ENCODE measurements around the gene SSTR5. TPM values are rescaled to one million over a fixed set of nuclear protein-coding genes. Genes with fewer than 3 reads are reported as not detected.

Gene SSTR5
- total RNA-seq, 1 donor from 2014 or later = not detected

DNA sequence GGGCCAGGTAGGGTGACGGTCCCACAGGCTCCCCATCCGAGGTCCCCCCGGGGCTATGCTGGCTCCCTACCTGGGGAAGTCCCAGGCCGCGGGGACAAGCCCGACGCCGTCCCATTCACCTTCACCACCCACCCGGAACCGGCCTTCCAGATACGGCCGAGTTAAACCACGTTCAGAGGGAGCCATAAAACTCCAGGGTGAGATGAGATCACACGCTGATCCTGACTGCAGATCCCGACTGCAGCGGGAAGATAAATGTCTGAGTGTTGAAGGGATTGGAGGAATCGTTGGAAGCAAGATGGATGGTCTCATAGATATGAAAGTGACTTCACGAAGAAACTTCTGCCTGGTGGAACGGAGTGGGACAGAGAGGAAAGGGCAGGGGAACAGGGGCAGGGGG, 37.1 kb downstream of the SSTR5 start:
- DNase-seq (no peak), ATAC-seq (no peak)
- Histone ChIP-seq H3K27me3 (peaks cover 31% of the 10 kb centered on the region), H3K4me3 (no peak overlapping the region), H3K9me3 (no peaks in the 10 kb centered on the region), H3K27ac (no peak overlapping the region), H3K36me3 (no peaks in the 10 kb centered on the region), H3K4me1 (no peaks in the 10 kb centered on the region)
- intact Hi-C loops (cut with DNase I) = no loop called here
- TF ChIP-seq, protein P1, sequence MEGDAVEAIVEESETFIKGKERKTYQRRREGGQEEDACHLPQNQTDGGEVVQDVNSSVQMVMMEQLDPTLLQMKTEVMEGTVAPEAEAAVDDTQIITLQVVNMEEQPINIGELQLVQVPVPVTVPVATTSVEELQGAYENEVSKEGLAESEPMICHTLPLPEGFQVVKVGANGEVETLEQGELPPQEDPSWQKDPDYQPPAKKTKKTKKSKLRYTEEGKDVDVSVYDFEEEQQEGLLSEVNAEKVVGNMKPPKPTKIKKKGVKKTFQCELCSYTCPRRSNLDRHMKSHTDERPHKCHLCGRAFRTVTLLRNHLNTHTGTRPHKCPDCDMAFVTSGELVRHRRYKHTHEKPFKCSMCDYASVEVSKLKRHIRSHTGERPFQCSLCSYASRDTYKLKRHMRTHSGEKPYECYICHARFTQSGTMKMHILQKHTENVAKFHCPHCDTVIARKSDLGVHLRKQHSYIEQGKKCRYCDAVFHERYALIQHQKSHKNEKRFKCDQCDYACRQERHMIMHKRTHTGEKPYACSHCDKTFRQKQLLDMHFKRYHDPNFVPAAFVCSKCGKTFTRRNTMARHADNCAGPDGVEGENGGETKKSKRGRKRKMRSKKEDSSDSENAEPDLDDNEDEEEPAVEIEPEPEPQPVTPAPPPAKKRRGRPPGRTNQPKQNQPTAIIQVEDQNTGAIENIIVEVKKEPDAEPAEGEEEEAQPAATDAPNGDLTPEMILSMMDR (IDR thresholded peaks at IDR 0.05) = no peak

DNA sequence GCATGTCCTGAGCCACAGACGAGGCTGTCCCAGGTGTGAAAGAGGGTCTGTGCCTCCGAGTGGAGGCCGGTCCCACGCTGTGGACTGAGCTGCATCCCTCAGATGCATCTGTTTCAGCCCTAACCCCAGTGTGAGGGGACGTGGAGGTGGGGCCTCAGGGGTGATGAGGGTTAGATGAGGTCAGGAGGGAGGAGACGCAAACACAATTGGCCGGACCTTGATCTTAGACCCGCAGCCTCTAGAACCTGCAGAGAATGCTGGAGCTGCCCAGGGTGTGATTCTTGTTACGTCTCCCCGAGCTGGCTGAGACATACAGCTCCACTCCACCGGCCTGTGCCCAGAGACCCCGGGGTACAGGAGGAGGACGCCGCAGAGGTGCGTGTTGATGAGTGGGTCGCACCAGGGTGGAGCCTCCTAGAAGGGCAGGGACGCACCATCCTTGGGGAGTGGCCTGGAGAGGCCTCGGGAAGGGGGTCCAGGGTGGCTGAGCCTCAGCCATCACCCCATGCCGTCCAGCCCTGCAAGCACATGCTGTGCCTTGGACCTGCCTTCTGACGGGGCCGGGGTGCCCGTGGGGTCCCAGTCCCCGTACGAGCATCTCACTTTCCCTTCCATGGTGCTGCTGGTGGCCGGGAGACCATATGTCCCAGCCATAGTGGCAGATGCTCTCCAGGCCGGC, 40.1 kb downstream of the SSTR5 start:
- Histone ChIP-seq H3K27me3 (peaks cover 11% of the 10 kb centered on the region), H3K4me3 (no peak overlapping the region)
- intact Hi-C loops (cut with DNase I) = no loop called here

DNA sequence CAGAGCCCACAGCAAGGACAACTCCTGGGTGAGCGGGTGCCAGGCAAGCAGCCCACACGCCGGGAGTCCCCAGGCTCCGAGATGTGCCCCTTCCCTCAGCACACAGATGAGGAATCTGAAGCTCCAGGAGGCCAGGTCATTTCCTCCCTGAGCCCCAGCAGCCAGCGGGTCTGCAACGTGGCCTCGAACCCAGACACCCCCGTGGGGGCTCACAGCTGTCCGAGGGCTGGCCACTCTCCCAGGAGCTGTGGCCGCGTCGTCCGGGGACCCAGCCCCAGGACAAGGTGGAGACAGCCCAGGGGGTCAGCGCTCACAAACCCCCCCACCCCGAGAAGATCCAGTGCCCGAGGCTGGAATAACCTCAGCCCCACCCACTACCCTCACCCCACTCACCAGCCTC, 40.9 kb downstream of the SSTR5 start:
- no peak for DNase-seq
- Histone ChIP-seq H3K36me3 (no peaks in the 10 kb centered on the region), H3K9me3 (no peaks in the 10 kb centered on the region), H3K4me1 (no peaks in the 10 kb centered on the region), H3K4me3 (no peak overlapping the region), H3K27ac (no peak overlapping the region), H3K27me3 (peaks cover 4% of the 10 kb centered on the region)
- intact Hi-C loops (cut with DNase I) = no loop called here
- TF ChIP-seq, protein P1 (IDR thresholded peaks at IDR 0.05) = no peak
- ATAC-seq = no peak

More for the DNA sequence above, 40.1 kb downstream of the SSTR5 start:
- H3K9me3 ChIP-seq = no peaks in the 10 kb centered on the region
- H3K27ac ChIP-seq = no peak overlapping the region
- TF ChIP-seq, protein P1 (IDR thresholded peaks at IDR 0.05) = no peak
- H3K36me3 ChIP-seq = no peaks in the 10 kb centered on the region
- H3K4me1 ChIP-seq = no peaks in the 10 kb centered on the region
- DNase-seq (no peak), ATAC-seq (no peak)

DNA sequence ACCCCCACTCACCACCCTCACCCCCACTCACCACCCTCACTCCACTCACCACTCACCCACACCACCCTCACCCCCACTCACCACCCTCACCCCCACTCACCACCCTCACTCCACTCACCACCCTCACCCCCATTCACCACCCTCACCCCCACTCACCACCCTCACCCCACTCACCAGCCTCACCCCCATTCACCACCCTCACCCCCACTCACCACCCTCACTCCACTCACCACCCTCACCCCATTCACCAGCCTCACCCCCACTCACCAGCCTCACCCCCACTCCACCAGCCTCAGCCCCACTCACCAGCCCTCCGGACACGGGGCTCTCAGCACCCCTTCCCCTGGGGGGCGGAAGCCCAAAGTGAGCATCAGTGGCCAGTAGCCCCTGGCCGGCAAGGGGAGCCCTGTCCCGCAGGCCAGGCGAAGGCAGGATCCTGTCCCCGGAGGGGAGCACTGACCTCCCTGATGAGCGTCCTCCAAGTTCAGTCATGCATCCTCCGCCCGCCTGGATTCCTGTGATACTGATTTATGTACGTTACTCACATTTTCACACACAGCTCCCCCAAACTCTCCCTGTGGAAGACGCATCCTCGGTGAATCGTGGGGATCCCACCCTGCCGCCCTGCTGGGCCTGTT, 41.5 kb downstream of the SSTR5 start:
- Histone ChIP-seq H3K9me3 (no peaks in the 10 kb centered on the region), H3K4me1 (no peaks in the 10 kb centered on the region), H3K36me3 (no peaks in the 10 kb centered on the region), H3K27ac (no peak overlapping the region), H3K27me3 (no peaks in the 10 kb centered on the region), H3K4me3 (no peak overlapping the region)
- ATAC-seq = no peak
- no peak for DNase-seq
- intact Hi-C loops (cut with DNase I) = no loop called here
- TF ChIP-seq, protein P1 (IDR thresholded peaks at IDR 0.05) = no peak

DNA sequence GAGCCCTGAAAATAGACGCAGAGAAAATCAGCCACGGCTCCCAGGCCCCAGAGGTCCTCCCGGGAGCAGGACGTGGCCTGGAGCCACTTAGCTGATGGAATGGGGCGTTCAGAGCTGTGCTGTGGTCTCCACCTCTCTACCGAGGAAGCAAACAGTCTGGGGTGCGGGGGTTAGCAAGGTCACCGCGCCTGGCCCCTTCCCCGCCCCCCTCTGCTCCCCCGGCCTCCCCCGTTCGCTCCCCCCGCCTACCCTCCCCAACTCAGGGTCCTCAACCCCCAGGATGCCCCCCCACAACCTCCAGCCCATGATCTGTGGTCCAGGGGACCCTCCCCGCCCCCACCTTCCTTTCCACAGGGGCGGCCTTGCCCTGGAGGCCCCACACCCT, 44.1 kb downstream of the SSTR5 start:
- Histone ChIP-seq H3K4me3 (no peak overlapping the region), H3K27me3 (peaks cover 16% of the 10 kb centered on the region), H3K36me3 (no peaks in the 10 kb centered on the region), H3K9me3 (no peaks in the 10 kb centered on the region), H3K4me1 (no peaks in the 10 kb centered on the region), H3K27ac (no peak overlapping the region)
- intact Hi-C loops (cut with DNase I) = no loop called here
- ATAC-seq = no peak
- TF ChIP-seq, protein P1 (IDR thresholded peaks at IDR 0.05) = no peak
- DNase-seq = no peak
